ENCODE data around the gene RPS6KA6. TPM values are rescaled to one million over a fixed set of nuclear protein-coding genes. Genes with fewer than 3 reads are reported as not detected.

The RPS6KA6 gene
- total RNA-seq, 2 donors from 2014 or later = 17.9 to 18.3 TPM

DNA sequence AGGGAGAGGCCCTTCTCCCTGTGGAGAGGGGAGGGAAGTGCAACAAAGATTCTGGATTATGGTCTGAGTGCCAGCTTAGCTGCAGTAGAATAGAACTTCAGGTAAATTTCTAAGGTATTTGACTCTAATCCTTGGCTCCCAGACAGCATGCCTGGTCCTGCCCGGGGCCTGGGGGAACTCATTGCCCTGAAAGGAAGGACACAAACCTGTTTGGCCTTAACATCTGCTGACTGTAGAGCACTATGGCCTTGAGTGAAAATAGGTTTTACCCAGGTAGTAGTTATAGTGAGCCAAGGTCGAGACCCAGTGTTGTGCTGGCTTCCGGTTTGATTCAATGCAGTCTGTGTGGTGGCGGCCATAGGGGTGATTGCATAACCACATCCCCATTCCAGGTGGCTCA lies 64.4 kb downstream of the RPS6KA6 start:
- TF ChIP-seq, protein P1, sequence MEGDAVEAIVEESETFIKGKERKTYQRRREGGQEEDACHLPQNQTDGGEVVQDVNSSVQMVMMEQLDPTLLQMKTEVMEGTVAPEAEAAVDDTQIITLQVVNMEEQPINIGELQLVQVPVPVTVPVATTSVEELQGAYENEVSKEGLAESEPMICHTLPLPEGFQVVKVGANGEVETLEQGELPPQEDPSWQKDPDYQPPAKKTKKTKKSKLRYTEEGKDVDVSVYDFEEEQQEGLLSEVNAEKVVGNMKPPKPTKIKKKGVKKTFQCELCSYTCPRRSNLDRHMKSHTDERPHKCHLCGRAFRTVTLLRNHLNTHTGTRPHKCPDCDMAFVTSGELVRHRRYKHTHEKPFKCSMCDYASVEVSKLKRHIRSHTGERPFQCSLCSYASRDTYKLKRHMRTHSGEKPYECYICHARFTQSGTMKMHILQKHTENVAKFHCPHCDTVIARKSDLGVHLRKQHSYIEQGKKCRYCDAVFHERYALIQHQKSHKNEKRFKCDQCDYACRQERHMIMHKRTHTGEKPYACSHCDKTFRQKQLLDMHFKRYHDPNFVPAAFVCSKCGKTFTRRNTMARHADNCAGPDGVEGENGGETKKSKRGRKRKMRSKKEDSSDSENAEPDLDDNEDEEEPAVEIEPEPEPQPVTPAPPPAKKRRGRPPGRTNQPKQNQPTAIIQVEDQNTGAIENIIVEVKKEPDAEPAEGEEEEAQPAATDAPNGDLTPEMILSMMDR (conservative IDR thresholded peaks at IDR 0.05) = no peak
- Histone ChIP-seq H3K27me3 (ENCODE audit: control insufficient read depth, insufficient read depth, low read length, poor library complexity, severe bottlenecking) (no peaks in the 10 kb centered on the region), H3K9me3 (ENCODE audit: control insufficient read depth, low read length) (no peaks in the 10 kb centered on the region), H3K36me3 (ENCODE audit: control insufficient read depth, insufficient read depth, low read length) (peaks cover 5% of the 10 kb centered on the region), H3K4me1 (ENCODE audit: control insufficient read depth, insufficient read depth, low read length) (no peaks in the 10 kb centered on the region), H3K4me3 (ENCODE audit: low read length) (no peak overlapping the region), H3K9ac (ENCODE audit: extremely low read depth, low read length, poor library complexity, severe bottlenecking) (no peak overlapping the region), H3K27ac (ENCODE audit: low read depth, low read length) (no peak overlapping the region)
- WGBS, 2 experiments (ENCODE audit: insufficient coverage in 1 of 2, insufficient read length in 1 of 2) = 99% methylated on average over 4 of the region's 4 CpGs; no CpG with 5 or more reads in 1 of the 2 experiments
- DNase-seq = no peak
- Mint-ChIP-seq H3K9me3 (peaks cover 36% of the 10 kb centered on the region), H3K27me3 (ENCODE audit: insufficient read depth) (no peaks in the 10 kb centered on the region), H3K4me3 (no peak overlapping the region), H3K27ac (no peak overlapping the region), H3K36me3 (ENCODE audit: low read depth) (peaks cover 16% of the 10 kb centered on the region), H3K4me1 (no peaks in the 10 kb centered on the region)

DNA sequence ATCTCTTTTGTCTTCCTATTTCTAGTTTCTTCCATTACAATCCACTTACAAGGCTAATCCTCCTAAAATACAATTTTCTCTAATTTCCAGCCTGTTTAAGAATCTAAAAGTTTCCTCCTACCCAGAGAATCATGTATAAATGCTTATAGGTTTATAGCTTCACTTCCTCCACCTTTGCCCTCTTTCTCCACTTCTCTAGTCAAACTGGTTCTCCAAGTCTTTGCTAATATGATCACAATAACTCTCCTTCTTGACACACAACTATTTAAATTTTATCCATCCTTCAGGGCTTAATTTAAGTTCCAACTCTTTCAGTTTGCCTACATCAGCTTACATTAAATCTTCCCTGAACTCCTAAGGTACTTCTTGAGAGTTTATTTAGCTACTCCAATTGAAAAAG lies 69.2 kb downstream of the RPS6KA6 start:
- Mint-ChIP-seq H3K36me3 (ENCODE audit: low read depth) (peaks cover 22% of the 10 kb centered on the region), H3K9me3 (peaks cover 34% of the 10 kb centered on the region), H3K4me1 (no peaks in the 10 kb centered on the region), H3K4me3 (no peak overlapping the region), H3K27me3 (ENCODE audit: insufficient read depth) (no peaks in the 10 kb centered on the region), H3K27ac (no peak overlapping the region)
- peaks cover 20% of the 10 kb centered on the region for H3K36me3 ChIP-seq (ENCODE audit: control insufficient read depth, insufficient read depth, low read length)
- no peak overlapping the region for H3K9ac ChIP-seq (ENCODE audit: extremely low read depth, low read length, poor library complexity, severe bottlenecking)
- TF ChIP-seq, protein P1 (conservative IDR thresholded peaks at IDR 0.05) = no peak
- H3K9me3 ChIP-seq (ENCODE audit: control insufficient read depth, low read length) = no peaks in the 10 kb centered on the region
- H3K27me3 ChIP-seq (ENCODE audit: control insufficient read depth, insufficient read depth, low read length, poor library complexity, severe bottlenecking) = no peaks in the 10 kb centered on the region
- DNase-seq = no peak
- H3K4me1 ChIP-seq (ENCODE audit: control insufficient read depth, insufficient read depth, low read length) = no peaks in the 10 kb centered on the region
- no peak overlapping the region for H3K27ac ChIP-seq (ENCODE audit: low read depth, low read length)
- no peak overlapping the region for H3K4me3 ChIP-seq (ENCODE audit: low read length)

DNA sequence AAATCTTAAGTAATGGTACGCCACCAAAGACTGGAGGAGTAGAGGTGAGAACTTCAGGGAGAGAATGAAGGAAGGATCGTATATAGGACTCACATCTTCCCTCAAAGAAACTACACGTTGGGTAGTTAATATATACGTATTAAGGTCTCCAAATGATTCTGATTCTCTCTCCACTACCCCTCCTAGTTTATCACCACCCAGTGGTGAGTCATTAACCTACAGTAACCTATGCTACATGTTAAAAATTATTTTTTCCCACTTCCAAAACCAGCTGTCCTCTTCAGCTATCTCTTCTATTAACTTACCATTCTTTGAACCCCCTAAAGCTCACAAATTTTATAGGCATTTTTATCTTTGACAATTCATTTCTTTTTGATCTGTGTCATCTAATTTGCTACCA lies 69.7 kb downstream of the RPS6KA6 start:
- H3K4me1 Mint-ChIP-seq = no peaks in the 10 kb centered on the region
- H3K27me3 Mint-ChIP-seq (ENCODE audit: insufficient read depth) = no peaks in the 10 kb centered on the region
- H3K27me3 ChIP-seq (ENCODE audit: control insufficient read depth, insufficient read depth, low read length, poor library complexity, severe bottlenecking) = no peaks in the 10 kb centered on the region
- no peaks in the 10 kb centered on the region for H3K4me1 ChIP-seq (ENCODE audit: control insufficient read depth, insufficient read depth, low read length)
- H3K4me3 Mint-ChIP-seq = no peak overlapping the region
- no peak overlapping the region for H3K27ac Mint-ChIP-seq
- 93 to 100% methylated on average over 2 to 3 of the region's 4 CpGs for WGBS, 2 experiments (ENCODE audit: insufficient coverage in 1 of 2, insufficient read length in 1 of 2)
- peaks cover 22% of the 10 kb centered on the region for H3K36me3 ChIP-seq (ENCODE audit: control insufficient read depth, insufficient read depth, low read length)
- no peak for DNase-seq
- H3K36me3 Mint-ChIP-seq (ENCODE audit: low read depth) = peaks cover 26% of the 10 kb centered on the region
- TF ChIP-seq, protein P1 (conservative IDR thresholded peaks at IDR 0.05) = peak; percentile 23
- no peak overlapping the region for H3K4me3 ChIP-seq (ENCODE audit: low read length)
- H3K9me3 Mint-ChIP-seq = peaks cover 37% of the 10 kb centered on the region
- H3K9me3 ChIP-seq (ENCODE audit: control insufficient read depth, low read length) = no peaks in the 10 kb centered on the region
- H3K9ac ChIP-seq (ENCODE audit: extremely low read depth, low read length, poor library complexity, severe bottlenecking) = no peak overlapping the region
- no peak overlapping the region for H3K27ac ChIP-seq (ENCODE audit: low read depth, low read length)

All from endodermal cell (in vitro differentiated cells).